ENCODE results near the gene IRS2. TPM values are rescaled to one million over a fixed set of nuclear protein-coding genes. Genes with fewer than 3 reads are reported as not detected.

The IRS2 gene
- total and polyA plus RNA-seq, 9 donors = 14.6 to 40.9 (median 26.6) TPM

GRCh38 chr13:109773786-109774185, 12.6 kb downstream of the IRS2 start:
- no peak overlapping the region for H3K27ac ChIP-seq
- TF ChIP-seq POLR2A (IDR thresholded peaks at IDR 0.05) (no peak), EP300 (IDR thresholded peaks at IDR 0.05) (no peak), CTCF (IDR thresholded peaks at IDR 0.05) (no peak)
- no peaks in the 10 kb centered on the region for H3K9me3 ChIP-seq
- no peak overlapping the region for H3K4me3 ChIP-seq
- no peaks in the 10 kb centered on the region for H3K36me3 ChIP-seq
- H3K27me3 ChIP-seq = no peaks in the 10 kb centered on the region
- peaks cover 17% of the 10 kb centered on the region for H3K4me1 ChIP-seq (ENCODE audit: insufficient read depth)
- intact Hi-C loops (cut with DNase I) = no loop called here
- no peak for DNase-seq
- 56 to 70% (median 67%) methylated on average over 4 of the region's 4 CpGs for WGBS, 3 donors

- Histone ChIP-seq H3K27ac (no peak overlapping the region), H3K4me1 (ENCODE audit: insufficient read depth) (peaks cover 17% of the 10 kb centered on the region), H3K27me3 (no peaks in the 10 kb centered on the region), H3K9me3 (no peaks in the 10 kb centered on the region), H3K36me3 (no peaks in the 10 kb centered on the region), H3K4me3 (no peak overlapping the region)
- WGBS, 3 donors = 96% methylated on average over 6 of the region's 6 CpGs
- intact Hi-C loops (cut with DNase I) = no loop called here
- no peak for DNase-seq
- no peak for TF ChIP-seq POLR2A (IDR thresholded peaks at IDR 0.05)
- no peak for TF ChIP-seq EP300 (IDR thresholded peaks at IDR 0.05)
- no peak for TF ChIP-seq CTCF (IDR thresholded peaks at IDR 0.05)
These were observed 13.1 kb downstream of the IRS2 start for GRCh38 chr13:109773276-109773675.

DNA sequence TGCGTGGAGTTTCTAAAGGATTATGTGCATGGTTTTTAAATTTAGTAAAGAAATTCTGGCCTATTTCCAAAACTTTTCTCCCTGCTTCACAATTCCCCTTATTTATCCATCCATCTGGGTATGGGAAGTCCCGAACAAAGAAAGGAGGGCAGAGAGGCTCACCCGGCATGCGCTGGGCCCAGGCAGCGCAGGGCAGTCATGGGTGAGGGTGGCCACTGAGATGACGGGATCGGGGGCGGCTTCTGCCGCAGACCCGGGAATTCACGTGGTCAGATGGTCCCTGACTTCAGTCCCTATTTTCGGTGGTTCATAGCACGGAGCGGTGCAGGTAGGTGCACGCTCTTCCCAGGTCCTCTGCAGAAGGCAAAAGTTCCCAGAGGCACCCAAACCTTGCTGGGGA, 14.5 kb downstream of the IRS2 start:
- WGBS, 3 donors = 93 to 95% (median 95%) methylated on average over 15 of the region's 15 CpGs
- no peak overlapping the region for H3K4me3 ChIP-seq
- H3K27ac ChIP-seq = no peak overlapping the region
- H3K36me3 ChIP-seq = no peaks in the 10 kb centered on the region
- intact Hi-C loops (cut with DNase I) = no loop called here
- DNase-seq = no peak
- no peaks in the 10 kb centered on the region for H3K9me3 ChIP-seq
- H3K4me1 ChIP-seq (ENCODE audit: insufficient read depth) = peaks cover 22% of the 10 kb centered on the region
- H3K27me3 ChIP-seq = no peaks in the 10 kb centered on the region
- no peak for TF ChIP-seq EP300 (IDR thresholded peaks at IDR 0.05)
- TF ChIP-seq CTCF (IDR thresholded peaks at IDR 0.05) = no peak
- TF ChIP-seq POLR2A (IDR thresholded peaks at IDR 0.05) = no peak

DNA sequence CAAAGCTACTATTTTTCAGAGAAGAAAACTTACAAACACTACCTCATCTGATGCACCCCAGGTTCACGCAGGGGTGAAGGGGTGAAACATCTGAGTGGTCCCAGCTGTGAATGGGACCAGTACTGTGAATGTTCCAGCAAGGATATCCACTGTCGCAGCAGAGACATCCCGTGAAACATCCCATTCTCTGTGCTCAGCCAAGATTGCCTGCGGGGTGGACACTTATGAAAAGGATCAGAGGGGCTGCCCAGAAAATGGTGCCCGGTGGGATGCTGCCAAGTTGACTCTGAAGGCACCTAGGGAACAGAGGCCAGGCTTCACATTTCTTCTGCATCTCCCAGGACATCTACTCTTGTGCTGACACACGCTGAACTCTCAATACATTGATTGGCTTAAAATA, 15.9 kb downstream of the IRS2 start:
- intact Hi-C loops (cut with DNase I) = no loop called here
- H3K4me1 ChIP-seq (ENCODE audit: insufficient read depth) = peaks cover 20% of the 10 kb centered on the region
- no peaks in the 10 kb centered on the region for H3K27me3 ChIP-seq
- DNase-seq = no peak
- no peaks in the 10 kb centered on the region for H3K36me3 ChIP-seq
- H3K9me3 ChIP-seq = no peaks in the 10 kb centered on the region
- 93 to 97% (median 96%) methylated on average over 6 of the region's 6 CpGs for WGBS, 3 donors
- H3K4me3 ChIP-seq = no peak overlapping the region
- TF ChIP-seq CTCF (IDR thresholded peaks at IDR 0.05) = no peak
- no peak for TF ChIP-seq POLR2A (IDR thresholded peaks at IDR 0.05)
- no peak for TF ChIP-seq EP300 (IDR thresholded peaks at IDR 0.05)
- no peak overlapping the region for H3K27ac ChIP-seq

DNA sequence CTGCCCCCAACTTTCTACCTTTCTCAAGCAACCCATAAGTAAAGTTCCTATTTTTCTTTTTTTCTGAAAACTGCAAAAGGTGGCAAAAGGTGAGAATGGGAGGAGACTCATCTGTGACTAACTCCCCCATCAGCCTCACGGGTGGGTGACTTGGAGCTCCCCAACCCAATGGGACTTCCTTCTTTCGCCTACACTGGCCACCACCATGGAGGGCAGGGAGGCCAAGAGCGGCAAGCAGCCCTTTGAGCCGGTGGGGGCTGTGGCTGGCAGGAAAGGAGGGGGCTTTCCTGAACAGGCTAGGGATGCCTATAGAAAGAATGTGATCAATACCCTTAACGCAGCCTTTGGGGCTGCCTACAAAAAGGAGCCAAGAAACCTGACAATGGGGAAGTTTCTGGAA, 16.5 kb downstream of the IRS2 start:
- Histone ChIP-seq H3K27me3 (no peaks in the 10 kb centered on the region), H3K27ac (no peak overlapping the region), H3K36me3 (no peaks in the 10 kb centered on the region), H3K9me3 (no peaks in the 10 kb centered on the region), H3K4me3 (no peak overlapping the region), H3K4me1 (ENCODE audit: insufficient read depth) (peaks cover 21% of the 10 kb centered on the region)
- WGBS, 3 donors = 92 to 97% (median 94%) methylated on average over 5 of the region's 5 CpGs
- TF ChIP-seq EP300 (IDR thresholded peaks at IDR 0.05) = no peak
- TF ChIP-seq CTCF (IDR thresholded peaks at IDR 0.05) = no peak
- TF ChIP-seq POLR2A (IDR thresholded peaks at IDR 0.05) = no peak
- DNase-seq = no peak
- intact Hi-C loops (cut with DNase I) = no loop called here
